PC-9 (cell line): ENCODE data around the gene KIF18A. TPM values are rescaled to one million over a fixed set of nuclear protein-coding genes. Genes with fewer than 3 reads are reported as not detected.
A peak's percentile ranks its signal among the peaks of the same experiment; 100 is the strongest.

Experiments used
- BruUV-seq: library from RNA; stranded (reverse); fragments of 400-500 nt; replicated peaks from 2 replicates; lab custom pipeline; 2021; lab: Mats Ljungman, UMichigan
- CTCF ChIA-PET: fragments of 300-600 bp; sonication (Branson Sonifier 250); formaldehyde crosslinking; loops from one replicate; lab custom pipeline; 2022; ENCODE audit warnings: antibody characterized with exemption; lab: Charles Lee
- POLR2A ChIA-PET: fragments of 300-600 bp; sonication (Branson Sonifier 250); formaldehyde crosslinking; loops from one replicate; lab custom pipeline; 2022; ENCODE audit warnings: antibody characterized with exemption; ENCODE audit not compliant: unreplicated experiment; lab: Charles Lee
- DNase-seq, 2 experiments: peaks; one replicate each; pipeline versions ENCODE4 v3.0.0 to v3.0.0-alpha.2; 2015 to 2022; ENCODE audit warnings: mixed read lengths in 1 of 2
- H2AFZ ChIP-seq: fragments of 200-600 bp; sonication (generic); 2 replicates; pipeline ENCODE4 v1.8.1; 2017; ENCODE audit warnings: antibody characterized with exemption
- H3F3A ChIP-seq: fragments of 200-600 bp; sonication (generic); 2 replicates; pipeline ENCODE4 v1.8.1; 2017; ENCODE audit warnings: antibody characterized with exemption, mild to moderate bottlenecking, low read depth; ENCODE audit not compliant: insufficient read depth
- H3K27ac ChIP-seq: fragments of 200-600 bp; sonication (generic); 2 replicates; pipeline ENCODE4 v1.6.1; 2016; ENCODE audit warnings: mixed run types
- H3K27me3 ChIP-seq: fragments of 200-600 bp; sonication (generic); 2 replicates; pipeline ENCODE4 v1.6.1; 2016; ENCODE audit warnings: low read depth, mixed run types; ENCODE audit not compliant: insufficient read depth
- H3K36me3 ChIP-seq: fragments of 200-600 bp; sonication (generic); 2 replicates; pipeline ENCODE4 v1.6.1; 2016; ENCODE audit warnings: low read depth, mixed run types
- H3K4me1 ChIP-seq: fragments of 200-600 bp; sonication (generic); replicated peaks from 2 replicates; pipeline ENCODE4 v1.6.1; 2016; ENCODE audit warnings: mixed run types; ENCODE audit not compliant: insufficient read depth
- H3K4me2 ChIP-seq: fragments of 200-600 bp; sonication (generic); 2 replicates; pipeline ENCODE4 v1.6.1; 2017; ENCODE audit warnings: mixed run types
- H3K4me3 ChIP-seq: fragments of 200-600 bp; sonication (generic); 2 replicates; pipeline ENCODE4 v1.6.1; 2016; ENCODE audit warnings: mixed run types
- H3K79me2 ChIP-seq: fragments of 200-600 bp; sonication (generic); 2 replicates; pipeline ENCODE4 v1.6.1; 2017; ENCODE audit warnings: low read depth, mixed run types
- H3K9me2 ChIP-seq: fragments of 200-600 bp; sonication (generic); 2 replicates; pipeline ENCODE4 v1.8.1; 2017; ENCODE audit warnings: mild to moderate bottlenecking; ENCODE audit not compliant: insufficient read depth
- H3K9me3 ChIP-seq: fragments of 200-600 bp; sonication (generic); 2 replicates; pipeline ENCODE4 v1.8.1; 2016; ENCODE audit warnings: low read depth; ENCODE audit not compliant: insufficient read depth
- H4K20me1 ChIP-seq: fragments of 200-600 bp; sonication (generic); 2 replicates; pipeline ENCODE4 v1.8.1; 2017; ENCODE audit not compliant: insufficient read depth
- EZH2 ChIP-seq: fragments of 200-600 bp; sonication (generic); IDR thresholded peaks from 2 replicates; pipeline ENCODE4 v1.8.0; 2017; ENCODE audit warnings: antibody characterized with exemption, low read depth
- intact Hi-C: fragments of 100-400 bp; cut with micrococcal nuclease; formaldehyde crosslinking; loops from one replicate; pipeline ENCODE4 v1.10.0; 2022; ENCODE audit not compliant: unreplicated experiment
- total RNA-seq: library from RNA; stranded (reverse); gene quantifications from 2 replicates; pipeline ENCODE4 v1.2.3, GENCODE V29; 2021
- TF ChIP-seq, protein P1 (sequence below): fragments of 200-600 bp; sonication (generic); conservative IDR thresholded peaks from 2 replicates; pipeline ENCODE4 v1.6.1; 2017; ENCODE audit warnings: mixed run types, antibody characterized with exemption, mild to moderate bottlenecking, moderate library complexity

KIF18A gene
- total RNA-seq, 1 experiment from 2014 or later: 31.1 TPM

DNA sequence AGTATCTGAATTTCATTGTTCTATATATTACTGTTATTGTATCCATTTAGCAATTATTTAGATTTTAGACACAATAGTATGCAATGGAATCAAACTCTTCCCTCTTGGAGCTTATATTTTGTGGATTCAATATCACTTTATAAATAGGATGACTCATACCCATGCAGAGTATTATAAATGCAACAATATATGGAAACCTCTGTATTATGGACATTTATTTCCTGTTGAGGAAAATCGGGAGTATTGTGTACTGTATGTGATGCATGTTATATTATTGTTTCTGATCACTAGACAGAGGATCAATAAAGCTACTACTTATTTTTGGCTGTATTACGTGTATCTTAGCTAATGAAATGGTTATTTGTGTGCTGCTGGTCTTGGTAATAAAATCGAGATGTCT lies 1.0 kb upstream of the KIF18A start:
- H3K9me3 ChIP-seq: no peaks in the 10 kb centered on the region
- H3K4me2 ChIP-seq: peak overlapping the region; percentile 88
- peak overlapping the region; percentile 93 for H3K4me3 ChIP-seq
- no peaks in the 10 kb centered on the region for H3K9me2 ChIP-seq
- TF ChIP-seq EZH2: no peak
- TF ChIP-seq, protein P1, sequence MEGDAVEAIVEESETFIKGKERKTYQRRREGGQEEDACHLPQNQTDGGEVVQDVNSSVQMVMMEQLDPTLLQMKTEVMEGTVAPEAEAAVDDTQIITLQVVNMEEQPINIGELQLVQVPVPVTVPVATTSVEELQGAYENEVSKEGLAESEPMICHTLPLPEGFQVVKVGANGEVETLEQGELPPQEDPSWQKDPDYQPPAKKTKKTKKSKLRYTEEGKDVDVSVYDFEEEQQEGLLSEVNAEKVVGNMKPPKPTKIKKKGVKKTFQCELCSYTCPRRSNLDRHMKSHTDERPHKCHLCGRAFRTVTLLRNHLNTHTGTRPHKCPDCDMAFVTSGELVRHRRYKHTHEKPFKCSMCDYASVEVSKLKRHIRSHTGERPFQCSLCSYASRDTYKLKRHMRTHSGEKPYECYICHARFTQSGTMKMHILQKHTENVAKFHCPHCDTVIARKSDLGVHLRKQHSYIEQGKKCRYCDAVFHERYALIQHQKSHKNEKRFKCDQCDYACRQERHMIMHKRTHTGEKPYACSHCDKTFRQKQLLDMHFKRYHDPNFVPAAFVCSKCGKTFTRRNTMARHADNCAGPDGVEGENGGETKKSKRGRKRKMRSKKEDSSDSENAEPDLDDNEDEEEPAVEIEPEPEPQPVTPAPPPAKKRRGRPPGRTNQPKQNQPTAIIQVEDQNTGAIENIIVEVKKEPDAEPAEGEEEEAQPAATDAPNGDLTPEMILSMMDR: no peak
- peaks cover 11% of the 10 kb centered on the region; the same call in 1 of the 2 replicates for H3F3A ChIP-seq
- ChIA-PET POLR2A (no interaction called here), CTCF (interaction anchor here (1.3 kb wide), 2 partner anchors 391 to 410 kb away, joined by 9 to 11 read pairs; no protein-coding TSS in a partner anchor)
- intact Hi-C loops: loop anchor here (1.0 to 10.0 kb wide), 6 partner anchors 36 to 1226 kb away; no protein-coding TSS in a partner anchor
- H3K36me3 ChIP-seq: 0 out of 2 replicates have a peak, but pooled peaks cover 5% of the 10 kb centered on the region
- peak in 1 of 2 experiments; percentile 40 for DNase-seq
- H3K79me2 ChIP-seq: peaks cover 80% of the 10 kb centered on the region
- no peaks in the 10 kb centered on the region for H4K20me1 ChIP-seq
- no TSS peak for BruUV-seq
- peaks cover 48% of the 10 kb centered on the region for H3K4me1 ChIP-seq
- H3K27me3 ChIP-seq: no peaks in the 10 kb centered on the region
- peak overlapping the region; percentile 52; the same call in 1 of the 2 replicates for H2AFZ ChIP-seq
- peak overlapping the region; percentile 61 for H3K27ac ChIP-seq

DNA sequence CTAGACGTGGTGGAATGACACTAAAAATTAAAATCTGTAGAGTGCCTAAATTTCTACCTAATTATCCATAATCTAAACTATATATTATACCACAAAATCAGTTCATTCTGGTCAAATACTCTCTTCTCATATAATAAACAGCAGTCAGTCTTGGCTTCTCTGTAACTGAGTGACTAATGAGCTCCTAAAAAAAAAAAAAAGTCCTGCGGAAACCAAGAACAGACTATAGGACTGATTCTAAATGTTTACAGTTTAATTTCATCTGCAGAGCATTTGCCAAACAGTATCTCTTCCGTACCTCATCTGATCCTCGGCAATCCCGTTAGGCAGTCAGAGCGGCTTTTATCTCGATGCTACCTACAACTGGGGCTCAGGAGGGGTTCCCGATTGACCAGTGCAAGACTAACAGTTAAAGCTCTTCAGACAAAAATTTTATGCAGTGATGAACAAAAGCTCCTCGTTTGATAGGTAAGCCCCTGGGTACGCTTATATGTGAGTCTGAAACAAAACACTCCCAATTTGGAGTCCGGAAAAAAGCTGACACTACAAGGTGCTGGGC lies 686 bp downstream of the KIF18A start:
- H2AFZ ChIP-seq: peak overlapping the region; percentile 95
- no peaks in the 10 kb centered on the region for H3K9me3 ChIP-seq
- CTCF ChIA-PET: no interaction called here
- H3K36me3 ChIP-seq: no peaks in the 10 kb centered on the region
- POLR2A ChIA-PET: no interaction called here
- peak overlapping the region; percentile 88 for H3K4me2 ChIP-seq
- no peak for DNase-seq
- H3K27me3 ChIP-seq: no peaks in the 10 kb centered on the region
- no TSS peak for BruUV-seq
- H3K4me3 ChIP-seq: peak overlapping the region; percentile 93
- no peaks in the 10 kb centered on the region for H4K20me1 ChIP-seq
- H3K9me2 ChIP-seq: no peaks in the 10 kb centered on the region
- H3K27ac ChIP-seq: peak overlapping the region; percentile 60
- peaks cover 48% of the 10 kb centered on the region for H3K4me1 ChIP-seq
- H3F3A ChIP-seq: peaks cover 11% of the 10 kb centered on the region; the same call in 1 of the 2 replicates
- peaks cover 91% of the 10 kb centered on the region for H3K79me2 ChIP-seq
- intact Hi-C loops: loop anchor here (2.0 to 10.0 kb wide), 4 partner anchors 238 to 1228 kb away; partner anchors contain the start of gene BDNF
- TF ChIP-seq, protein P1: no peak
- TF ChIP-seq EZH2: no peak

DNA sequence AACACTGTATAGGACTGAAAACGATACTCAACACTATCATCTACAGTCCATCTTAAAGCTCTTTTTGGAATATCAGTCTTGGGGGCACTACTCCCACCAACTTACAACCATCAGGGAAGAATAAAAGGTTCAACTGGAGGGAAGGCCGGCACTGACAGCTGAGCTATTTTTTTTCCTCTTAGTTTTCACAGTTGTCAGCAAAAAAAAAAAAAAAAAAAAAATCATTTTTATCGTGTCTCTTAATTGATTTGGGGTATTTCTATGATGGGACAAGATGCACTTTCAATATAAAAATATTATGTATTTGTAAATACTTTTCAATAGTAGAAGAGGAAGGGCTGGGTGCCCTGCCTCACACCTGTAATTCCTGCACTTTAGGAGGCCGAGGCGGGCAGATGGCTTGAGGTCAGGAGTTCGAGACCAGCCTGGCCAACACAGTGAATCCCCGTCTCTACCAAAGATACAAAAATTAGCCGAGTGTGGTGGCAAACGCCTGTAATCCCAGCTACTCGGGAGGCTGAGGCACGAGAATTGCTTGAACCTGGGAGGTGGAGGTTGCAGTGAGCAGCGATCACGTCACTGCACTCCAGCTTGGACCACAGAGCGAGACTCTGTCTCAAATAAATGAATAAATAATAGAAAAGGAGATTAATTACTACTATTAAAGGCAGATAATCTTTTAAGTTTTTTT lies 1.5 kb downstream of the KIF18A start:
- Histone ChIP-seq H3K79me2 (peaks cover 91% of the 10 kb centered on the region), H3K27ac (no peak overlapping the region), H3K4me2 (peak overlapping the region; percentile 88), H3K4me1 (peaks cover 47% of the 10 kb centered on the region), H3K36me3 (no peaks in the 10 kb centered on the region), H4K20me1 (no peaks in the 10 kb centered on the region), H3F3A (peaks cover 11% of the 10 kb centered on the region; the same call in 1 of the 2 replicates), H3K9me3 (no peaks in the 10 kb centered on the region), H3K27me3 (no peaks in the 10 kb centered on the region), H3K4me3 (peak overlapping the region; percentile 93), H3K9me2 (no peaks in the 10 kb centered on the region), H2AFZ (peak overlapping the region; percentile 95)
- no peak for DNase-seq
- no TSS peak for BruUV-seq
- ChIA-PET POLR2A (interaction anchor here (0.6 kb wide), 2 partner anchors 178 to 373 kb away, joined by 4 read pairs; no protein-coding TSS in a partner anchor), CTCF (interaction anchor here (0.6 to 0.7 kb wide), 3 partner anchors 180 to 730 kb away, joined by 3 to 15 read pairs (median 4); no protein-coding TSS in a partner anchor)
- intact Hi-C loops: loop anchor here (2.0 to 10.0 kb wide), 4 partner anchors 238 to 1228 kb away; partner anchors contain the start of gene BDNF
- TF ChIP-seq, protein P1: no peak
- TF ChIP-seq EZH2: no peak
